ENCODE data around the gene BEND4.

DNA sequence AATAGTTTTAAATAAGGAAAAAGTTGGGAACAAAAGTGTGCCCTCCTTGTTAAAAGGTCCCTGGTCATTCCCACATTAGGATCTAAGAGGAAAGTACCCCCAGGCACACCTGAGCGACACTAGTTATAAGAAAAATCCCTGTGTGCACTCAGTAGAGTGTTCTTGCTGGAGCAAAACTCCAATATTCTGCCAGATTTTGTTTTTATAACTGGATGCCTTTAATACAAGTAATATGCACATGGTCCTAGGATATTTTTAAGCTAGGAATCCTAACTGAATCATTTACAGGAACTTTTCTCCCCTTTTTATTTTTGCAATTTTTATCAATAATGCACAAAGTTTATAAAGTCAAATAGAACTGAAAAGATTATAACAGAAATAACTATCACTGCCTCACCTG lies 68.6 kb downstream of the BEND4 start:
- TF ChIP-seq CTCF (conservative IDR thresholded peaks at IDR 0.05; ENCODE audit: low read depth, low read length) (no peak), POLR2A (IDR thresholded peaks at IDR 0.05; ENCODE audit: low read depth, low read length) (no peak), MXI1 (IDR thresholded peaks at IDR 0.05; ENCODE audit: borderline replicate concordance, low read depth, low read length) (no peak), BHLHE40 (IDR thresholded peaks at IDR 0.05; ENCODE audit: low read depth, low read length) (no peak), MAZ (IDR thresholded peaks at IDR 0.05; ENCODE audit: borderline replicate concordance, low read depth, low read length) (no peak), RFX5 (IDR thresholded peaks at IDR 0.05; ENCODE audit: low read depth, low read length) (no peak), SMC3 (IDR thresholded peaks at IDR 0.05; ENCODE audit: low read depth, low read length) (no peak), MAFK (IDR thresholded peaks at IDR 0.05; ENCODE audit: low read depth, low read length) (no peak), RAD21 (IDR thresholded peaks at IDR 0.05; ENCODE audit: low read length) (no peak), CEBPB (IDR thresholded peaks at IDR 0.05; ENCODE audit: low read depth, low read length) (no peak)
- TF ChIP-seq, protein P1, sequence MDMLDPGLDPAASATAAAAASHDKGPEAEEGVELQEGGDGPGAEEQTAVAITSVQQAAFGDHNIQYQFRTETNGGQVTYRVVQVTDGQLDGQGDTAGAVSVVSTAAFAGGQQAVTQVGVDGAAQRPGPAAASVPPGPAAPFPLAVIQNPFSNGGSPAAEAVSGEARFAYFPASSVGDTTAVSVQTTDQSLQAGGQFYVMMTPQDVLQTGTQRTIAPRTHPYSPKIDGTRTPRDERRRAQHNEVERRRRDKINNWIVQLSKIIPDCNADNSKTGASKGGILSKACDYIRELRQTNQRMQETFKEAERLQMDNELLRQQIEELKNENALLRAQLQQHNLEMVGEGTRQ (IDR thresholded peaks at IDR 0.05; ENCODE audit: low read depth, low read length) = no peak

Data from IMR-90 (cell line).